Measurements from ENCODE around the gene DSG3. TPM values are rescaled to one million over a fixed set of nuclear protein-coding genes. Genes with fewer than 3 reads are reported as not detected.

DSG3 gene
- total and polyA plus RNA-seq, 2 donors (not counting 1 experiment from before 2014, with no cell fraction given): 0.02 TPM; not detected in 1

DNA sequence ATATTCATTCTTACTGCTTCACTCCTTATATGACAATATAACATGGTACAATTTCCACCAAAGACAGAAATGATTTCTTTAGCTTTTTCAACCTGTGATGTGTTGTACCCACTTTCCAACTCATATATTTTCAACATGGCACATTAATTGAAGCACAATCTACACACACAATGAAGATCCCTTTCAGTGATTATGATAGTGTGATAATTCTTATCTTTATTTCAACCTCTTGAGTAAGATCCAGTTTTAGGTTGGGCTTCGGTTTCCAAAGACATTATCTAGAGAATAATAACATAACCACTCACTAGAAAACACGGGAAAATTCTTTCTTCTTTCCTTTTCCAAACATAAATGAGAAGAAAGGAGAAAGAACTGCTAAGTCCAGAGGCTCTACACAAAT lies 3.4 kb upstream of the DSG3 start:
- H3K79me2 ChIP-seq (ENCODE audit: control insufficient read depth, insufficient read depth, low read length): no peaks in the 10 kb centered on the region
- no peak overlapping the region for H3K4me2 ChIP-seq (ENCODE audit: extremely low read depth, insufficient read depth, low read length)
- H2AFZ ChIP-seq (ENCODE audit: low read length): no peak overlapping the region
- H3K4me3 ChIP-seq (replicated peaks in 1 of 4; ENCODE audit: control extremely low read depth in 1 of 4, insufficient read depth in 1 of 4, low read depth in 3 of 4, low read length in 4 of 4): no peak overlapping the region
- no peak overlapping the region for H3K27ac ChIP-seq (ENCODE audit: insufficient read depth, low read length)
- H3K27me3 ChIP-seq (ENCODE audit: control insufficient read depth, insufficient read depth, low read length): no peaks in the 10 kb centered on the region
- H4K20me1 ChIP-seq (ENCODE audit: control insufficient read depth, extremely low read depth, insufficient read depth, low read length): no peaks in the 10 kb centered on the region
- no peaks in the 10 kb centered on the region for H3K4me1 ChIP-seq (ENCODE audit: control insufficient read depth, extremely low read depth, insufficient read depth, low read length)
- H3K36me3 ChIP-seq (ENCODE audit: control insufficient read depth, insufficient read depth, low read length): no peaks in the 10 kb centered on the region
- H3K9me3 ChIP-seq (ENCODE audit: control insufficient read depth, insufficient read depth, low read depth, low read length): no peaks in the 10 kb centered on the region
- TF ChIP-seq EZH2 (IDR thresholded peaks at IDR 0.05; ENCODE audit: low read length, missing control alignments) (no peak), CTCF (conservative IDR thresholded peaks at IDR 0.05 in 1 of 2, IDR thresholded peaks at IDR 0.05 in 1 of 2; ENCODE audit: low read depth in 1 of 2, low read length in 2 of 2) (no peak)
- H3K9ac ChIP-seq (ENCODE audit: insufficient read depth, low read length): no peak overlapping the region
- DNase-seq (ENCODE audit: low read depth in 2 of 2): no peak

DNA sequence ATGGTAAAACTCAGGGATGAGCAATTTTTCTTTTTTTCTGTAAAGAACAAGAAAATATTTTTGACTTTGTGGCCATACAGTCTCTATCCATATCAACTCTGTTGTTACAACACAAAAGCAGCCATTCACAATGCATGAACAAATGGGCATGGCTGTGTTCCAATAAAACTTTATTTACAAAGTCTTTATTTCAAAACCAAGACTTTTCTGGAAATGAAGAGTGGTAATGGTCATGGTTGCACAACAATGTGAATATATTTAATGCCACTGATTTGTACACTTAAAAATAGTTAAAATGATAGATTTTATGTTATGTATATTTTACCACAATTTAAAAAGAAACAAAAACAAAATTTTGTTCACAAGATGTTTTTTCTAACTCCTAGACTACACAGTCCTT lies 1.6 kb upstream of the DSG3 start:
- Histone ChIP-seq H3K36me3 (ENCODE audit: control insufficient read depth, insufficient read depth, low read length) (no peaks in the 10 kb centered on the region), H3K9ac (ENCODE audit: insufficient read depth, low read length) (no peak overlapping the region), H3K4me1 (ENCODE audit: control insufficient read depth, extremely low read depth, insufficient read depth, low read length) (no peaks in the 10 kb centered on the region), H3K9me3 (ENCODE audit: control insufficient read depth, insufficient read depth, low read depth, low read length) (no peaks in the 10 kb centered on the region), H2AFZ (ENCODE audit: low read length) (no peak overlapping the region), H3K27ac (ENCODE audit: insufficient read depth, low read length) (no peak overlapping the region), H4K20me1 (ENCODE audit: control insufficient read depth, extremely low read depth, insufficient read depth, low read length) (no peaks in the 10 kb centered on the region), H3K4me2 (ENCODE audit: extremely low read depth, insufficient read depth, low read length) (no peak overlapping the region), H3K27me3 (ENCODE audit: control insufficient read depth, insufficient read depth, low read length) (no peaks in the 10 kb centered on the region), H3K4me3 (replicated peaks in 1 of 4; ENCODE audit: control extremely low read depth in 1 of 4, insufficient read depth in 1 of 4, low read depth in 3 of 4, low read length in 4 of 4) (no peak overlapping the region), H3K79me2 (ENCODE audit: control insufficient read depth, insufficient read depth, low read length) (no peaks in the 10 kb centered on the region)
- DNase-seq (ENCODE audit: low read depth in 2 of 2): no peak
- TF ChIP-seq CTCF (conservative IDR thresholded peaks at IDR 0.05 in 1 of 2, IDR thresholded peaks at IDR 0.05 in 1 of 2; ENCODE audit: low read depth in 1 of 2, low read length in 2 of 2) (no peak), EZH2 (IDR thresholded peaks at IDR 0.05; ENCODE audit: low read length, missing control alignments) (no peak)

DNA sequence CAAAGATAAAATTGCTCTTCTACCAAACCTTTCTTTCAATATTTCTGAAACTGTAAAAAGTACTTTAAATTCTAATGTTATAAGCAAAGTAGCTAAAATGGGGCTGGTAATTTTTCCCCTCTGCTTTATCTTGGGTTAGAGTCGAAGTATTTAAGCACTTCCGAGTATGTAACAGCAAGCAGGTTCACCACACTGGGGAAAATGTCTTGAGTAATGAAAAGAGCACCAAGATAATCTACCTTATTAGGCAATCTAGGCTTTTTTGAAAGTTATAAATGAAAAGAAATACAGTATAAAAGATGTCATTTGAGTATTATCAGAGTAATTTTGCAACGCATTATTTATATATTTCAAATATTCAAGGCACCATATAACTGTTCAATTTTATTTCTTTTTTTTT lies 687 bp upstream of the DSG3 start:
- H3K9me3 ChIP-seq (ENCODE audit: control insufficient read depth, insufficient read depth, low read depth, low read length): no peaks in the 10 kb centered on the region
- H3K27ac ChIP-seq (ENCODE audit: insufficient read depth, low read length): no peak overlapping the region
- H3K27me3 ChIP-seq (ENCODE audit: control insufficient read depth, insufficient read depth, low read length): no peaks in the 10 kb centered on the region
- no peaks in the 10 kb centered on the region for H3K36me3 ChIP-seq (ENCODE audit: control insufficient read depth, insufficient read depth, low read length)
- no peaks in the 10 kb centered on the region for H4K20me1 ChIP-seq (ENCODE audit: control insufficient read depth, extremely low read depth, insufficient read depth, low read length)
- peak in 1 of 2 donors; percentile 7 for DNase-seq (ENCODE audit: low read depth in 2 of 2)
- no peak overlapping the region for H3K9ac ChIP-seq (ENCODE audit: insufficient read depth, low read length)
- H2AFZ ChIP-seq (ENCODE audit: low read length): no peak overlapping the region
- H3K4me3 ChIP-seq (replicated peaks in 1 of 4; ENCODE audit: control extremely low read depth in 1 of 4, insufficient read depth in 1 of 4, low read depth in 3 of 4, low read length in 4 of 4): no peak overlapping the region
- H3K4me1 ChIP-seq (ENCODE audit: control insufficient read depth, extremely low read depth, insufficient read depth, low read length): no peaks in the 10 kb centered on the region
- H3K4me2 ChIP-seq (ENCODE audit: extremely low read depth, insufficient read depth, low read length): no peak overlapping the region
- TF ChIP-seq EZH2 (IDR thresholded peaks at IDR 0.05; ENCODE audit: low read length, missing control alignments) (no peak), CTCF (conservative IDR thresholded peaks at IDR 0.05 in 1 of 2, IDR thresholded peaks at IDR 0.05 in 1 of 2; ENCODE audit: low read depth in 1 of 2, low read length in 2 of 2) (no peak)
- H3K79me2 ChIP-seq (ENCODE audit: control insufficient read depth, insufficient read depth, low read length): no peaks in the 10 kb centered on the region
